GM23338 (cell line): ENCODE results near the gene POU2AF2. TPM values are rescaled to one million over a fixed set of nuclear protein-coding genes. Genes with fewer than 3 reads are reported as not detected.

Experiments used
- CREB1 ChIP-seq: fragments of 250-450 bp; sonication (Bioruptor Pico); IDR thresholded peaks from 2 replicates; pipeline ENCODE4 v1.5.0; 2020; ENCODE audit warnings: low read depth, mild to moderate bottlenecking, moderate library complexity
- CTCF ChIP-seq, 2 experiments: fragments of 200-600 bp in 1 of 2; sonication (generic) in 1 of 2; conservative IDR thresholded peaks; 2 replicates each; pipeline versions ENCODE4 v1.5.1 to v1.6.1; 2016 to 2017; ENCODE audit warnings: antibody characterized with exemption in 2 of 2, low read depth in 2 of 2, mild to moderate bottlenecking in 2 of 2, moderate library complexity in 1 of 2
- ETS1 ChIP-seq: IDR thresholded peaks from 2 replicates; pipeline ENCODE4 v1.6.1; 2016; ENCODE audit warnings: antibody characterized with exemption
- EZH2phosphoT487 ChIP-seq: fragments of 200-600 bp; sonication (generic); IDR thresholded peaks from one replicate; pipeline ENCODE4 v1.8.1; 2018; ENCODE audit warnings: antibody characterized with exemption; ENCODE audit not compliant: unreplicated experiment
- STAT1 ChIP-seq: IDR thresholded peaks from one replicate; pipeline ENCODE4 v1.6.1; 2016; ENCODE audit warnings: antibody characterized with exemption; ENCODE audit not compliant: unreplicated experiment
- ZNF331 ChIP-seq: fragments of 250-450 bp; sonication (Bioruptor Pico); IDR thresholded peaks from 2 replicates; pipeline ENCODE4 v1.5.0; 2020; ENCODE audit warnings: low read depth, mild to moderate bottlenecking, moderate library complexity
- ZNF462 ChIP-seq: fragments of 250-450 bp; sonication (Bioruptor Pico); IDR thresholded peaks from 2 replicates; pipeline ENCODE4 v1.5.0; 2020; ENCODE audit warnings: mild to moderate bottlenecking, moderate library complexity
- polyA plus RNA-seq: library from polyadenylated mRNA; unstranded; fragments of >200 nt; fragmentation: Nextera tagmentation; extraction: Ambion mirVana; gene quantifications from 2 replicates; pipeline ENCODE4 v1.2.1, GENCODE V29; 2016
- total RNA-seq: library from RNA; depleted of rRNA; stranded (reverse); fragments of >200 nt; shearing (Covaris generic); gene quantifications from 2 replicates; pipeline ENCODE4 v1.2.3, GENCODE V29; 2014

The POU2AF2 gene
- total and polyA plus RNA-seq, 2 experiments from 2014 or later: not detected

DNA sequence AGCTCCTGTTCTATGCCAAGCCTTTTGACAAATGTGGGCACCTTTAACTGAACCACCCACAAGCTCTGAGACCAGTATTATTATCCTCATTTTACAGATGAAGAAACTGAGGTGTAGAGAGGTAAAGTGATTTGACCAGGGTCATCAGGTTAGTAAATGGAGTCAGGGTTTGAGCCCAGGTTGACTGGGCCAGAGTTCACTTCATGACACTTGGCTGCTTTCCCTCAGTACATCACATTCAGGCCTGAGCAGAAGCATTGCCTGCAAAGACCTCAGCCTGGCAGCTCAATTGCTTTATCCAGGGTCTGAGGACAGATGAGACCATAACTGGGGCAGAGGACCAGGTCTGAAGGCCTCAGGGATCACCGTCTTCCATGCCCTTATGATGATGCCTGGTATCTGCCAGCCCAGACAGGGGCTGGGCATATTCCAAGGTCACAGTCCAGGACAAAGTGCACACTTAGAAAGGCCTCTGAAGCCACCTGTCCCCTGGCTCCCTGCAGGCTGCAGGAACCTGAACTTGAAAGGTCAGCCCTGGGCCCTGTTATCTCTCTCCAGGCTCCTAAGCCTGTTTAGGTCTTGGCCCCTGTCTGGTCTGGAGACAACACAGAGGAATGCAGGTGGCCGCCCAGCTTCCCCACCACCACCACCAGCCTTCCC, 84.8 kb downstream of the POU2AF2 start (continued):
- TF ChIP-seq ZNF462 (no peak), EZH2phosphoT487 (no peak), ETS1 (no peak), CTCF (conservative IDR thresholded peaks at IDR 0.05; ENCODE audit: low read depth in 2 of 2) (no peak), CREB1 (no peak), ZNF331 (CRISPR knock-in tag) (no peak), STAT1 (no peak)
